HT1080 (cell line): ENCODE measurements around the gene CD274. TPM values are rescaled to one million over a fixed set of nuclear protein-coding genes. Genes with fewer than 3 reads are reported as not detected.
"Not testable (repeated sequence)": the region's sequence is repeated elsewhere in the genome, so short reads cannot be mapped to it uniquely, and the experiment has no call there.

Experiments
- DNase-seq: peaks from one replicate; pipeline ENCODE4 v3.0.0-alpha.2; 2015; ENCODE audit warnings: low read depth
- polyA plus RNA-seq, 2 experiments: library from polyadenylated mRNA; depleted of rRNA; stranded (reverse); fragments of >200 nt; gene quantifications; 2 replicates each; pipeline ENCODE4 v1.2.3, GENCODE V29; 2015
- total RNA-seq: library from RNA; depleted of rRNA; stranded (reverse); fragments of >200 nt; shearing (Covaris generic); gene quantifications from 2 replicates; pipeline ENCODE4 v1.2.3, GENCODE V29; 2014; rRNA removed

Gene CD274
- 14.3 and 30.5 TPM in 2 replicates for total RNA-seq
- polyA plus RNA-seq (2015; cell fraction: cytosol; rRNA removed), result 24.7 and 30.3 TPM in 2 replicates
- 86.8 and 91.0 TPM in 2 replicates for polyA plus RNA-seq (2015; cell fraction: nucleus; rRNA removed)

- DNase-seq, result peak; percentile 97
Measured at GRCh38 chr9:5450359-5451091, at the start of gene CD274. TSS of gene CD274 (plus strand) at chr9:5450542. CDS start at chr9:5456114, 5,572 bp downstream.

- DNase-seq, result peak; percentile 6
Measured at GRCh38 chr9:5402217-5402616, 48.1 kb upstream of the CD274 start.

DNA sequence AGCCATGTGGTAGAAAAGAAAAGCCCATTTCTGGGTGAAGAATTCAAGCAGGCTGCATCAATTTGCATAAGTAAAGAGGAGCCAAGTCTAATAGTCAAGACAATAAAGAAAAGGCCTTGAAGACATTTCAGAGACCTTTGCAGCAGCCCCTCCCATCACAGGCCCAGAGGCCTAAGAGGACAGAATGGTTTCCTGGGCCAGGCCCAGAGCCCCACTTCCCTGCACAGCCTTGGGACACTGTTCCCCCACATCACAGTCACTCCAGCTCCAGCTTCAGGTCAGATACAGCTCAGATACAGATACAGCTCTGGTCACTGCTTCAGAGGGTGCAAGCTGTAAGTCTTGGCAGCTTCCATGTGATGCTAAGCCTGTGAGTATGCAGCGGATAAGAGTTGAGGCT, 41.7 kb upstream of the CD274 start:
- DNase-seq, result no peak

- no peak for DNase-seq
Measured at GRCh38 chr9:5416953-5417352, 33.4 kb upstream of the CD274 start.

- DNase-seq, result no peak
Measured at GRCh38 chr9:5418481-5418880, 31.9 kb upstream of the CD274 start.

- DNase-seq, result no peak
Measured at GRCh38 chr9:5419987-5420386, 30.4 kb upstream of the CD274 start.

DNA sequence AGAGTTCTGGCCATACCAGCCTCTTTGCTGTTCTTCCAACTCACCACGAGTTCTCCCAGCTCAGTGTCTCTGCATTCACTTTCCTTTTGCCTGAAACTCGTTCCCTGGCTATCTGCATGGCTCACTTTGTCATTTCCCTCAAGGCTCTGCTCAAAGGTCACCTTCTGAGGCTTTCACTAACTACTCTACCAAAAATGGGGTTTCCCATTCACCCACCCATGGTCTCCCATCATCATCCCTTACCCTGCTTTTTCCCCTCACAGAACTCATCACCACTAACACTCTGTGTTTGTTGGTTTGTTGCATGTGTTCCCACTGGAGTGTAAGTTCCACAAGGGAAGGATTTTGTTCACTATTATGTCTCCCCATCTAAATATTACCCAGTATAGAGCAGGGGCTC, 29.2 kb upstream of the CD274 start:
- DNase-seq, result no peak

GRCh38 chr9:5422276-5422675, 28.1 kb upstream of the CD274 start:
- no peak for DNase-seq

- peak; percentile 56 for DNase-seq
Measured at GRCh38 chr9:5425006-5425628, 25.2 kb upstream of the CD274 start.

GRCh38 chr9:5427005-5427404, 23.3 kb upstream of the CD274 start:
- no peak for DNase-seq

DNA sequence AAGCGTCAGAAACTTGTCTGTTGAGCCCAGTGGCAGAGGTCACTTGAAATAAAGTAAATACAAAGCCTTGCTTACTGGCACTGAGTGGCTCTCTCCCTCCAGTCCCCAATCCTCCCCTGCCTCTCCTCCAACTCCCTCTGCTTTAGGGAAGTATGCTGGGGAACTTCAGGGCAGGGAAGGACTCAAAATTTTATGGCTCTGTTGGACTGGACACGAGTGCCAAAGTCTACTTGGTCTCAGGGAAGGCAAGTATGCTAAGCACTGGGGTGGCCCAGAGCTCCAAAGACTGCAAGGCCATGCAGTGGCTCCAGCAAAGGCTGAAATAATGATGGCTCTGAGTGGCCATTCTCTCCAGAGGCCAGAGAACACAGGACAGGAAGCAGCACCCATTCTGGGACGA, 22.2 kb upstream of the CD274 start:
- DNase-seq, result no peak

GRCh38 chr9:5428794-5429528, 21.4 kb upstream of the CD274 start:
- peak; percentile 52 for DNase-seq

GRCh38 chr9:5429873-5430564, 20.3 kb upstream of the CD274 start:
- no peak for DNase-seq

DNA sequence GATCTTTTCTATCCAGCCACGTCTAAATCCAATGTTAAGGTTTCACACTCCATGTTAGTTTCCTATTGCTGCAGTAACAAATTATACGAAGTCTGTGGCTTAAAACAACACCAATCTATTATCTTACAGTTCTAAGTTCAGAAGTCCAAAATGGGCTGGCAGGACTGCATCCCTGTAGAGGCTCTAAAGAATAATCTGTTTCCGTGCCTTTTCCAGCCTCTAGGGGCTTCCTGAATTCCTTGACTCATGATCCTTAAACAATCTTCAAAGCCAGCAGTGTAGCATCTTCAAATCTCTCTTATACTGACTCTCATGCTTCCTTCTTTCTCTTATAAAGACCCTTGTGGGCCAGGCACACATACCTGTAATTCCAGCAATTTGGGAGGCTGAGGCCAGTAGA, 19.4 kb upstream of the CD274 start:
- no peak for DNase-seq

- not testable (repeated sequence) for DNase-seq
Measured at GRCh38 chr9:5432890-5433289, 17.5 kb upstream of the CD274 start.

GRCh38 chr9:5433328-5433727, 17.0 kb upstream of the CD274 start:
- not testable (repeated sequence) for DNase-seq

GRCh38 chr9:5433841-5434810, 16.2 kb upstream of the CD274 start:
- DNase-seq, result not testable (repeated sequence)

DNA sequence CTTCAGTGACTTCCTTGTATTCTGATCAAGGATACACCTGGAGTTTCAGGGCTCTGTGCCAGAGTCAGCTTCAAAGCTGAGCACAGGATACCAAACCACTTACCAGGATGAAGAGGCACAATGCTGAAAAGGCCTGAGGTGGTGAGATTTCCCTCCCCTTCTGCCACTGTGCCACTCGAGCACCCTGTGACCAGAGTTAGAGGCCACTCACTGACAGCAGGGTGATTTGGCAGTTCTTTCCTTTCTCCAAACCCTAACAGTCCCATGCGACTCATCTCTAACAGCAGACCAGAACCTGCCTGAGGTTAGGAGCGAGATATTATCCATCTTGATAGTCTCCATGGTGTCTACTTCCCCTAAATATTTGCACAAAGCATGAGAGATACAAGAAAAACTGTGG, 14.4 kb upstream of the CD274 start:
- DNase-seq, result no peak

GRCh38 chr9:5436441-5436840, 13.9 kb upstream of the CD274 start:
- no peak for DNase-seq
